ENCODE measurements around the gene FYCO1.

DNA sequence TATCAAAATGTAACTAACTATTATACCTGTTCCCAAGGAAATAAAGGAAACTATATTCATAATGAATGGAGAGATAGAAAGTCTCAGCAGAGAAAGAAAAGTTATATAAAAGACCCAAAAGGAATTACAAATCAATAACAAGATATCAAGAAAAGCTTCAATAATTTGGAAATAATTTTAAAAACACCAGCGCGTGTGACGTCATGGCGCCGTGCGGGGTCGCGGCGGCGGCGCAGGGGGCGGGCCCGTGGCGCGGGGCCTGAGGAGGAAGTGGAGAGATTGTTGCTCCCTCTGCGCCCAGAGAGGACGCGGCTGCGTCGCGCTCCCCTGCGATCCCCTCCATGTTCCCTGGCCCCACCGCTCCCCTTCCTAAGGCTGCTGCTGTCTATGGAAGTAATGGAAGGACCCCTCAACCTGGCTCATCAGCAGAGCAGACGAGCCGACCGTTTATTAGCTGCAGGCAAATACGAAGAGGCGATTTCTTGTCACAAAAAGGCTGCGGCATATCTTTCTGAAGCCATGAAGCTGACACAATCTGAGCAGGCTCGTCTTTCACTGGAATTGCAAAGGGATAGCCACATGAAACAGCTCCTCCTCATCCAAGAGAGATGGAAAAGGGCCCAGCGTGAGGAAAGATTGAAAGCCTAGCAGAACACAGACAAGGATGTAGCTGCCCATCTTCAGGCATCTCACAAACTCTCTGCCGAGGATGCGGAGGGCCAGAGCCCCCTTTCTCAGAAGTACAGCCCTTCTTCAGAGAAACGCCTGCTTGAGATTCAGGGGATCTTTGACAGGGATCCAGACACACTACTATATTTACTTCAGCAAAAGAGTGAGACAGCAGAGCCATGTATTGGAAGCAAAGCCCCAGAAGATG lies 27.5 kb upstream of the FYCO1 start:
- TF ChIP-seq POLR2AphosphoS5 (IDR thresholded peaks at IDR 0.05; ENCODE audit: borderline replicate concordance, low read depth, low read length) (no peak), EZH2 (IDR thresholded peaks at IDR 0.05) (no peak), FOXP2 (optimal IDR thresholded peaks at IDR 0.05; ENCODE audit: control extremely low read depth, extremely low read length, insufficient read depth) (no peak)

All from SK-N-MC (cell line).